Measurements from ENCODE around the gene SLC44A1. TPM values are rescaled to one million over a fixed set of nuclear protein-coding genes. Genes with fewer than 3 reads are reported as not detected.

SLC44A1 gene
- polyA plus RNA-seq, 3 donors: 6.9 to 52.1 (median 46.5) TPM

GRCh38 chr9:105403552-105404248, 159.2 kb downstream of the SLC44A1 start:
- WGBS (ENCODE audit: insufficient coverage): 96% methylated on average over 6 of the region's 6 CpGs
- H3K9me3 ChIP-seq (replicated peaks in 1 of 2; ENCODE audit: control insufficient read depth in 1 of 2, insufficient read depth in 1 of 2, low read length in 2 of 2): no peaks in the 10 kb centered on the region
- H3K4me1 Mint-ChIP-seq: no peaks in the 10 kb centered on the region
- no peaks in the 10 kb centered on the region for H3K36me3 ChIP-seq (replicated peaks in 1 of 2; ENCODE audit: control insufficient read depth in 1 of 2, insufficient read depth in 2 of 2, low read length in 2 of 2)
- no peak for TF ChIP-seq CTCF (IDR thresholded peaks at IDR 0.05)
- peaks cover 0 to 5% (median 0%) of the 10 kb centered on the region in 3 donors for H3K27me3 Mint-ChIP-seq (ENCODE audit: low read depth in 3 of 3)
- no peak overlapping the region for H3K4me3 Mint-ChIP-seq
- H3K27me3 ChIP-seq (ENCODE audit: control insufficient read depth in 2 of 2, insufficient read depth in 2 of 2, low read length in 2 of 2): no peaks in the 10 kb centered on the region
- no peak overlapping the region for H3K27ac ChIP-seq (ENCODE audit: low read depth in 1 of 2, low read length in 2 of 2)
- peaks cover 0 to 7% (median 2%) of the 10 kb centered on the region in 7 donors for H3K9me3 Mint-ChIP-seq
- no peaks in the 10 kb centered on the region for H3K79me2 ChIP-seq (ENCODE audit: insufficient read depth, low read length)
- no peak overlapping the region for H2AFZ ChIP-seq (ENCODE audit: insufficient read depth, low read depth, low read length, poor library complexity, severe bottlenecking)
- H3K27ac Mint-ChIP-seq: peak overlapping the region in 1 of 7 donors; percentile 21
- no peak overlapping the region for H3K4me3 ChIP-seq (replicated peaks in 1 of 3; ENCODE audit: low read depth in 2 of 3, low read length in 3 of 3)
- peaks cover 11 to 24% of the 10 kb centered on the region in 2 donors for H3K36me3 Mint-ChIP-seq
- intact Hi-C loops (cut with micrococcal nuclease): no loop called here
- H4K20me1 ChIP-seq (ENCODE audit: insufficient read depth, low read length): no peaks in the 10 kb centered on the region
- no peak overlapping the region for H3K9ac ChIP-seq (ENCODE audit: insufficient read depth, low read length, poor library complexity, severe bottlenecking)
- H3K4me1 ChIP-seq (ENCODE audit: control insufficient read depth in 1 of 2, insufficient read depth in 2 of 2, low read length in 2 of 2): no peaks in the 10 kb centered on the region
- H3K4me2 ChIP-seq (replicated peaks; ENCODE audit: extremely low read depth, low read length, poor library complexity, severe bottlenecking): no peak overlapping the region
- no peak for DNase-seq

- Histone ChIP-seq H3K9me3 (replicated peaks in 1 of 2; ENCODE audit: control insufficient read depth in 1 of 2, insufficient read depth in 1 of 2, low read length in 2 of 2) (peaks cover 0 to 4% of the 10 kb centered on the region in 2 donors), H3K9ac (ENCODE audit: insufficient read depth, low read length, poor library complexity, severe bottlenecking) (no peak overlapping the region), H3K36me3 (replicated peaks in 1 of 2; ENCODE audit: control insufficient read depth in 1 of 2, insufficient read depth in 2 of 2, low read length in 2 of 2) (no peaks in the 10 kb centered on the region), H4K20me1 (ENCODE audit: insufficient read depth, low read length) (no peaks in the 10 kb centered on the region), H3K27me3 (ENCODE audit: control insufficient read depth in 2 of 2, insufficient read depth in 2 of 2, low read length in 2 of 2) (no peaks in the 10 kb centered on the region), H3K27ac (ENCODE audit: low read depth in 1 of 2, low read length in 2 of 2) (no peak overlapping the region), H3K4me1 (ENCODE audit: control insufficient read depth in 1 of 2, insufficient read depth in 2 of 2, low read length in 2 of 2) (no peaks in the 10 kb centered on the region), H2AFZ (ENCODE audit: insufficient read depth, low read depth, low read length, poor library complexity, severe bottlenecking) (no peak overlapping the region), H3K4me2 (replicated peaks; ENCODE audit: extremely low read depth, low read length, poor library complexity, severe bottlenecking) (no peak overlapping the region), H3K79me2 (ENCODE audit: insufficient read depth, low read length) (no peaks in the 10 kb centered on the region), H3K4me3 (replicated peaks in 1 of 3; ENCODE audit: low read depth in 2 of 3, low read length in 3 of 3) (no peak overlapping the region)
- H3K27ac Mint-ChIP-seq: no peak overlapping the region
- no peak overlapping the region for H3K4me3 Mint-ChIP-seq
- H3K27me3 Mint-ChIP-seq (ENCODE audit: low read depth in 3 of 3): peaks cover 0 to 5% (median 0%) of the 10 kb centered on the region in 3 donors
- H3K9me3 Mint-ChIP-seq: peaks cover 2 to 11% (median 5%) of the 10 kb centered on the region in 7 donors
- 0% methylated on average over 3 of the region's 6 CpGs for WGBS (ENCODE audit: insufficient coverage)
- intact Hi-C loops (cut with micrococcal nuclease): no loop called here
- no peak for TF ChIP-seq CTCF (IDR thresholded peaks at IDR 0.05)
- H3K36me3 Mint-ChIP-seq: peaks cover 11 to 22% of the 10 kb centered on the region in 2 donors
- no peaks in the 10 kb centered on the region for H3K4me1 Mint-ChIP-seq
- DNase-seq: no peak
These were observed 161.2 kb downstream of the SLC44A1 start for GRCh38 chr9:105405514-105406131.
